Activated T-helper 17 cell treated with anti-CD3 and anti-CD28 coated beads, Interleukin-2, amount 50 U/mL, for 72 hours (primary cell): ENCODE measurements around the gene NGEF. TPM values are rescaled to one million over a fixed set of nuclear protein-coding genes. Genes with fewer than 3 reads are reported as not detected.
A peak's percentile ranks its signal among the peaks of the same experiment; 100 is the strongest.

ENCODE experiments used
- ATAC-seq: fragments of 150-1000 bp; cut with Tn5 transposase; replicated peaks from 2 replicates; pipeline ENCODE4 v1.10.0; 2021; ENCODE audit warnings: mild to moderate bottlenecking, moderate library complexity
- H3K27ac Mint-ChIP-seq: one replicate; pipeline ENCODE4 v1.8.0; 2022; ENCODE audit warnings: mixed read lengths
- H3K27me3 Mint-ChIP-seq: one replicate; pipeline ENCODE4 v1.8.0; 2022; ENCODE audit warnings: mixed read lengths
- H3K36me3 Mint-ChIP-seq: one replicate; pipeline ENCODE4 v1.8.0; 2022; ENCODE audit warnings: low read depth, mild to moderate bottlenecking, mixed read lengths
- H3K4me1 Mint-ChIP-seq: one replicate; pipeline ENCODE4 v1.8.0; 2022; ENCODE audit warnings: mixed read lengths
- H3K4me3 Mint-ChIP-seq: one replicate; pipeline ENCODE4 v1.8.0; 2022; ENCODE audit warnings: mild to moderate bottlenecking, mixed read lengths
- H3K9me3 Mint-ChIP-seq: one replicate; pipeline ENCODE4 v1.8.0; 2022; ENCODE audit warnings: mixed read lengths
- total RNA-seq, 2 donors: library from RNA; stranded (reverse); gene quantifications; one replicate each; pipeline ENCODE4 v1.2.3, GENCODE V29; 2022

NGEF gene
- total RNA-seq, 2 donors from 2014 or later, result 1.0 TPM; not detected in 1

DNA sequence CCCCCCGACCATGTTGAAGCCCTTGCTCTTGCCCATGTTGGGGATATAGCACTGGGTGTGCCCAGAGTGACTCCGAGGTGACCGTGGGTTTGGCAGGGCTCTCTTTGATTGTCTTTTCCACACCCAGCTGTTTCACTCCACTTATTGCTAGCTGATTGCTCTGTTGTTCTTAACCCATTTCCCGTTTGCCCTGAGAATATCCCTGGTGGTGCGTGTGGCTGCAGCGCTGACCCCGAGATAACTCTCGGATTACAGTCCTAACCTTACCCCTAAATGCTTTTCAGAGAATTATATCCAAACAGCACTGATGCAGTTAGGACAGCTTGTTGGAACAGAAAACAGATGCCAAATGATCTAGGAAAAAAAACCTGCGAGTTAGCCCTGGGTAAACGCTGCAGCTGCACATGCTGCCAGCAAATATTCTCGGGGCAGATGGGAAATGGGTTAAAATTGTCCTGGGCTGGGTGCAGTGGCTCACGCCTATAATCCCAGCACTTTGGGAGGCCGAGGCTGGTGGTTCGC lies 177.3 kb downstream of the NGEF start:
- Mint-ChIP-seq H3K9me3 (no peaks in the 10 kb centered on the region), H3K27me3 (no peaks in the 10 kb centered on the region), H3K27ac (peak overlapping the region; percentile 5), H3K4me1 (peaks cover 12% of the 10 kb centered on the region), H3K36me3 (peaks cover 95% of the 10 kb centered on the region), H3K4me3 (no peak overlapping the region)
- no peak for ATAC-seq

DNA sequence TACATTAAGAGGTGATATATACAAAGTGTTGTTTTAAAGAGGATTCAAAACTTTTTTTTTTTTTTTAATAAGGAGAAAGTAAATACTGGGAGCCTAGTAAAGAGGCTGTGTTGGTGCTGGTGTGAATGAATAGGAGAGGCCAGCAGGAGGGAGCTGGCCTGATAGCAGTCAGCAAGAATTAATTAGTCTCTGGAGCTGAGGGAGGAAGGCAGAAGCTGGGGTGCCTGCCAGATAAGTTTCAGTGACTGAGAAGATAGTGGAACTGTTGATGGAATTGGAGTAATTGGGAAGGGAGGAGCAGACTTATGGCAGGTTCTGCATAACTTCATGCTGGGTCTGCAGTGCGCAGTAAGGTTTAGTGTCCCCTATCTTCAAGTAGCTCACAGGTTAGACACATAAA lies 179.2 kb downstream of the NGEF start:
- Mint-ChIP-seq H3K27ac (no peak overlapping the region), H3K9me3 (no peaks in the 10 kb centered on the region), H3K36me3 (peaks cover 95% of the 10 kb centered on the region), H3K4me3 (no peak overlapping the region), H3K4me1 (peaks cover 12% of the 10 kb centered on the region), H3K27me3 (no peaks in the 10 kb centered on the region)
- ATAC-seq, result no peak

DNA sequence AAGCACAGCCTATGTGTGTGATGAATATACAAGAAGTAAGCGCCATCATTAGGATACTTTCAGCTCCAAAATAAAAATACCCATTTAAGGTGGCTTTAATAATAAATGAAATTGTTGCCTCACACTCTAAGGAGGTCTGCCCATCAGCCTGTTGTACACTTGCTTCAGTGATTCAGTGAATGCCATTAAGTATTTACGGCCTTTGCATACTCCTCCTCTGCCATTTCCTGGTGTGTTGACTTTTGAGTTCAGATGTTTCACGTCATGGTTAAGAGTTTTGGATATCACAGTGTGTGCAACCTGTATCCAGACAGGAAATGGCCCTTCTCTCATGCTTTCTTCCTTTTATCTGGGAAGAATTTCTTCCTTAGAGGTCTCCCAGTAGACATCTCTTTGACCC lies 181.6 kb downstream of the NGEF start:
- Mint-ChIP-seq H3K27ac (no peak overlapping the region), H3K4me3 (no peak overlapping the region), H3K36me3 (peaks cover 93% of the 10 kb centered on the region), H3K27me3 (no peaks in the 10 kb centered on the region), H3K9me3 (no peaks in the 10 kb centered on the region), H3K4me1 (peaks cover under 1% of the 10 kb centered on the region)
- no peak for ATAC-seq

- no peak overlapping the region for H3K27ac Mint-ChIP-seq
- no peak for ATAC-seq
- no peaks in the 10 kb centered on the region for H3K9me3 Mint-ChIP-seq
- H3K27me3 Mint-ChIP-seq, result no peaks in the 10 kb centered on the region
- H3K36me3 Mint-ChIP-seq, result peaks cover 96% of the 10 kb centered on the region
- peaks cover 8% of the 10 kb centered on the region for H3K4me1 Mint-ChIP-seq
- no peak overlapping the region for H3K4me3 Mint-ChIP-seq
These were observed 183.1 kb downstream of the NGEF start for GRCh38 chr2:232829988-232830387.

Other genes starting within 250 kb of the NGEF start
- not detected for gene KCNJ13, start 236.7 kb downstream of the NGEF start, total RNA-seq
- gene SNORC, start 143.0 kb downstream of the NGEF start, total RNA-seq, result 1 to 10 TPM; 2.0 to 3.1 TPM
- gene NEU2, start 19.4 kb upstream of the NGEF start, total RNA-seq, result not detected
- 10 to 100 TPM; 81.6 to 89.8 TPM for gene INPP5D, start 47.1 kb upstream of the NGEF start, total RNA-seq
- 10 to 100 TPM; 24.5 to 34.1 TPM for gene ATG16L1, start 238.4 kb upstream of the NGEF start, total RNA-seq